GM19043 (cell line): Measurements from ENCODE around the gene TMEM116.
"Not testable (repeated sequence)": the region's sequence is repeated elsewhere in the genome, so short reads cannot be mapped to it uniquely, and the experiment has no call there.

ENCODE experiments used
- ATAC-seq: cut with Tn5 transposase; IDR thresholded peaks from one replicate; pipeline ENCODE4 v1.9.1; 2021; ENCODE audit warnings: low read depth; ENCODE audit not compliant: unreplicated experiment

TMEM116 gene

DNA sequence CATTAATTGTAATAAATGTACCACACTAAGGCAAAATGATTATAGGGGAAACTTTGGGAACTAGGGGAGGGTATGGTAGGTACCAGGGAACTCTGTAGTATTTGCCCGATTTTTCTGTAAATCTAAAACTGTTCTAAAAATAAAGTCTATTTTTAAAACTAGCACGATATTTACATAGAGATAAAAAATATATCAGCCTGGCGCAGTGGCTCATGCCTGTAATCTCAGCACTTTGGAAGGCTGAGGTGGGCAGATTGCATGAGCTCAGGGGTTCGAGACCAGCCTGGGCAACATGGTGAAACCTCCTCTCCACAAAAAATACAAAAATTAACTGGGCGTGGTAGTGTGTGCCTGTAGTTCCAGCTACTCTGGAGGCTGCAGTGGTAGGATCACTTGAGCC, 32.4 kb downstream of the TMEM116 start:
- ATAC-seq = no peak

DNA sequence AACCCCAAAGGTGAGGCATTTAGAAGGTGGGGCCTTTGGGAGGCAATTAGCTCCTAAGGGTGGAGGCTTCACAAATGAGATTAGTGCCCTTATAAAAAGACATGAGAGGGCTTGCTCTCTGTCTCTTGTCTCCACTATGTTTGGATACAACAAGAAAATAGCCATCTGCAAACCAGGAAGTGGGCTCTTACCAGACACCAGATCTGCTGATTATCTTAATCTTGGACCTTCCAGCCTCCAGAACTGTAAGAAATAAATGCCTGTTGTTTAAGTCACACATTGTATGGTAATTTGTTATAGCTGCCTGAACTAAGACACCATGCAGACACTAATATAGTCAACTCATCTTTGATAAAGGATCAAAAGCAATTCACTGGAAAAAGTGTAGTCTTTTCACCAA, 34.4 kb downstream of the TMEM116 start:
- no peak for ATAC-seq

DNA sequence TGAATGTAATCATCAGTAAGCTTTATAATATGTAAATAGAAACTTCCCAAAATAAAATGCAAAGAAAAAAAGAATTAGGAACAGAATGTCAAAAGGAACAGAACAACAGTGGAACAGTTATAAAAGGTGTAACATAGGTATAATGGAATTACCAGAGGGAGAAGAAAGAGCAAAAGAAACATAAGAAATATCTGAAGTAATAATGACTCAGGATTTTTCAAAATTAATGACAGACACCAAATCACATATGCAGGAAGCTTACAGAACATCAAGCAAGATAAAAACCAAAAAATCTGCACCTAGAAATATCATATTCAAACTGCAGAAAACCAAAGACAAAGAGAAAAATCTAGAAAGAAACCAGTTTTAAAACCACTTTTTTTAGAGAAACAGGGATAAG, 36.1 kb downstream of the TMEM116 start:
- ATAC-seq = no peak

DNA sequence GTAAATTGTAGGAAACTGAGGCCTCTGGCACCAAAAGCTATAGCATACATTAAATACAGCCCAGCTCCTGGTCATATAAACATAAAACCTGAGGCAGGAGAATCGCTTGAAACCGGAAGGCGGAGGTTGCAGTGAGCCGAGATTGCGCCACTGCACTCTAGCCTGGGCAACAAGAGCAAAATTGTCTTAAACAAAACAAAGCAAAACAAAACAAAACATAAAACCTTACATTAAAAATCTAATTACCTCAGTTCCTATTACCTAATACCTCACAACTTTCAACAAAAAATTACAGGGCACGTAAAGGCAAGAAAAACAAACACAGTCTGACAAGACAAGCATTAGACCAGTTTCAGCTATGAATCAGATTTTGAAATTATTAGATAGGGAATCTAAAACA, 36.7 kb downstream of the TMEM116 start:
- ATAC-seq = no peak

DNA sequence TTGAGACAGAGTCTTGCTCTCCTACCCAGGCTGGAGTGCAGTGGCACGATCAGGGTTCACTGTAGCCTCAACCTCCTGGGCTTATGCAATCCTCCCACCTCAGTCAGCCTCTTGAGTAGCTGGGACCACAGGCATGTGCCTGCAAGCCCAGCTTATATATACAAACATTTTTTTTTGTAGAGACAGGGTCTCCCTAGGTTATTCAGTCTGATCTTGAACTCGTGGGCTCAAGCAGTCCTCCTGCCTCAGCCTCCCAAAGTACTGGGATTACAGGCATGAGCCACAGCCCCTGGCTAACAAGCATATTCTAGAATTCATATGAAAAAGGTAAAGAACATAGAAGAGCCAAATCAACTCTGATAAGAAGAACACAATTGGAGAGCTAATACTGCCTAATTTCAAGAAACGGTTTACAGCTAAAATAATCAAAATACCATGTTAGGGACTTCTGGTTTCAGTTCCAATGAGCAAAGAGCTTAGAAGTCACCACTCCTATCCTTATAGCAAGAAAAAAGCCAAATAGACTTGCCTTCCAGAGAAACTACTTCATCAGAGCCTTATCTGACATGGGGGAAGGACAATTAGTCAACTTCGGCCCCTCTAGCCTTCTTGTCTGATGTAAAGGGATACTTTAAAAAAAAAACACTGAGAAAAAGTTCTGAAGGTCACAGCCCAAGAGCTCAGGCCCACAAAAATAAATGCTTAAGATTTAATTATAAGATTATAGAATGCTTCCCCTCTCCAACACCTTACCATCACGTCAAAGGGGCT, 37.6 kb downstream of the TMEM116 start:
- no peak for ATAC-seq

DNA sequence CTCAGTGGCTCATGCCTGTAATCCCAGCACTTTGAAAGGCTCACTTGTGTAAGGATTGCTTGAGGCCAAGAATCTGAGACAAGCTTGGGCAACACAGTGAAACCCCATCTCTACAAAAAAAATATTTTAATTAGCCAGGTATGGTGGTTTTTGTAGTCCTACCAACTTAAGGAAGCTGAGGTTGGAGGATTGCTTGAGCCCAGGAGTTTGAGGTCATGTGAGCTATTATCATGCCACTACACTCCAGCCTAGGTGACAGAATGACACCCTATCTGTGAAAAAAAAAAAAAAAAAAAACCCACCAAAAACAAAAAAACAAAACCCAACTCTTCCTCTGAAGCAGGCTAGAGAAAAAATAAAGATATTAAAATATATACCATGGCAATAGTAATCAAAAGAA, 41.2 kb downstream of the TMEM116 start:
- ATAC-seq = no peak

DNA sequence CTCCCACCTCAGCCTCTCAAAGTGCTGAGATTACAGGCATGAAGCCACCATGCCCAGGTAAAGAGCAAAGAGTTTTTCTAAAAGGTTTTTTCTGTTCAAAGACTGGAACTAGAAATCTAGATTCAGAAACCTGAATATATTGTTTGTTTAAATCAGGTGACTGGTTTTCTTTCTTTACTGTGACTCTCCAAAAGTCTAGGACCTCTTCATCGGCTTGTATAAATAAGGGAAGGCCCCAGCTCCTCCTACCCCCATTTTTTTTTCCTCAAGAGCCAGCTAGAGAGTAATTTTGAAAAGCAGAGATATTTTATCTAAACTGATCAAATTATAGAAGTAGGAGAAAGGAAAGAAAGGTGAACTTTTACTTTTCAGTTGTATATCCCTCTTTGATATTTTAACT, 48.0 kb downstream of the TMEM116 start:
- no peak for ATAC-seq

DNA sequence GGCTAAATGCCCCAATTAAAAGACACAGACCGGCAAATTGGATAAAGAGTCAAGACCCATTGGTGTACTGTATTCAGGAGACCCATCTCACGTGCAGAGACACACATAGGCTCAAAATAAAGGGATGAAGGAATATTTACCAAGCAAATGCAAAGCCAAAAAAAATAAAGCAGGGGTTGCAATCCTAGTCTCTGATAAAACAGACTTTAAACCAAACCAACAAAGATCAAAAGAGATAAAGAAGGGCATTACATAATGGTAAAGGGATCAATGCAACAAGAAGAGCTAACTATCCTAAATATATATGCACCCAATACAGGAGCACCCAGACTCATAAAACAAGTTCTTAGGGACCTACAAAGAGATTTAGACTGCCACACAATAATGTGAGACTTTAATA, 53.4 kb downstream of the TMEM116 start:
- ATAC-seq = not testable (repeated sequence)

DNA sequence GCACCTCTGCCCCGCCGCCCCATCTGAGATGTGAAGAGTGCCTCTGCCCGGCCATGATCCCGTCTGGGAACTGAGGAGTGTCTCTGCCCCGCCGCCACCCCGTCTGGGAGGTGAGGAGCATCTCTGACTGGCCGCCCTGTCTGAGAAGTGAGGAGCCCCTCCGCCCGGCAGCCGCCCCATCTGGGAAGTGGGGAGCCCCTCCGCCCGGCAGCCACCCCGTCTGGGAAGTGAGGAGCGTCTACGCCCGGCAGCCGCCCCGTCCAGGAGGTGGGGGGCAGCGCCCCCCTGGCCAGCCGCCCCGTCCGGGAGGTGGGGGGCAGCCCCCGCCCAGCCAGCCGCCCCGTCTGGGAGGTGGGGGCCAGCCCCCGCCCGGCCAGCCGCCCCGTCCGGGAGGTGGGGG, 55.7 kb downstream of the TMEM116 start:
- not testable (repeated sequence) for ATAC-seq

DNA sequence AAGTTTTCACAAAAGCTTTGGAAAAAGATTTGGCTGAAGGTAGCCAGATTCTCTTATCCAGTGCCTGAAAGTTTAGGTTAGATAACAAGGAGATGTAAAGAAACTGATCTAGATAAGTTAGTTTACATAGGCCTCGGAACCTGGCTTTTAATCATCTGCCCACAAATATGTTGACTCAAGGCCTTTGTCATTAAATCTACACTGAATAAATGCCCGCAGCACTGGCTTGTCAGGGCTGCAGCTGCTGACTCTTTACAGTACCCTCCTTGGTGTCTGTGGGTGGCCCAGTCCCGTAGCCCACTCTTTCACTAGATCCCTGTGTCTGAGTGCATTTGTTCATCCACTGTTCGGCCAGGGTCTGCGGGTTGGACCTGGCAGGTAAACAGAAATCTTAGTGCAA, 58.0 kb downstream of the TMEM116 start:
- no peak for ATAC-seq

DNA sequence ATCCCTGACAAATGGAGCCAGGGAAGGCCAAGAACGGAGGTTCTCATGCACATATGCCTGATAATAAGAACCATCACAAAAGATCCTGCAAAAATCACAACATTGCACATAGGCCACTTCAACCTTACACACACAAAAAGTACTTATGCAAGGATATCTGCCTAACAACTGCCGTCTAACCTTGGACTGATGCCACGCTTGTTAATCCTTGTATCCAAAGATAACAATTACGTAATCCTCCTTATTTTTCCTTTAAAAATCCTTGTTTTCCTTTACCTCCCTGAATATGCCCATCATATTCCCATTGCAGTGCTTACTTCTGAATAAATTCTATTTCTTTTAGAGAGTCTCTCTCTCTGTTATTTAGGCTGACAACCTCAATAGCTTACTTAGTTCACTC, 59.5 kb downstream of the TMEM116 start:
- no peak for ATAC-seq

DNA sequence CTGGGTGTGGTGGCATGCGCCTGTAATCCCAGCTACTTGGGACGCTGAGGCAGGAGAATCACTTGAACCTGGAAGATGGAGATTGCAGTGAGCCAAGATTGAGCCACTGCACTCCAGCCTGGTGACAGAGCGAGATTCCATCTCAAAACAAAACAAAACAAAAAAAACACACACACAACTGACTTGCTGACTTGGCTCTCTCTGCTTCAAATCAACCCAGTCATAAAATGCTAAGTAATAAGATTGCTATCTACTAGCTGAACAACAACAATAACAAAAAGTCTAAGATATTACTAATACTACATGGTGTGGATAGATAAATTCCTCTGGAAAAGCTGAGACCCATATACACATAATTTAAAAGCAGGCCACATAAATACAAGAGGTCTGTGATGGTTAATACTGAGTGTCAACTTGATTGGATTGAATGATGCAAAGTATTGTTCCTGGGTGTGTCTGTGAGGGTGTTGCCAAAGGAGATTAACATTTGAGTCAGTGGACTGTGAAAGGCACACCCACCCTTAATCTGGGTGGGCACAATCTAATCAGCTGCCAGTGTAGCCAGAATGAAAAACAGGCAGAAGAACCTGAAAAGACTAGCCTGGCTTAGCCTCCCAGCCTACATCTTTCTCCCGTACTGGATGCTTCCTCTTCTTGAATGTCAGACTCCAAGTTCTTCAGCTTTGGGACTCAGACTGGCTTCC, 60.7 kb downstream of the TMEM116 start:
- ATAC-seq = not testable (repeated sequence)

DNA sequence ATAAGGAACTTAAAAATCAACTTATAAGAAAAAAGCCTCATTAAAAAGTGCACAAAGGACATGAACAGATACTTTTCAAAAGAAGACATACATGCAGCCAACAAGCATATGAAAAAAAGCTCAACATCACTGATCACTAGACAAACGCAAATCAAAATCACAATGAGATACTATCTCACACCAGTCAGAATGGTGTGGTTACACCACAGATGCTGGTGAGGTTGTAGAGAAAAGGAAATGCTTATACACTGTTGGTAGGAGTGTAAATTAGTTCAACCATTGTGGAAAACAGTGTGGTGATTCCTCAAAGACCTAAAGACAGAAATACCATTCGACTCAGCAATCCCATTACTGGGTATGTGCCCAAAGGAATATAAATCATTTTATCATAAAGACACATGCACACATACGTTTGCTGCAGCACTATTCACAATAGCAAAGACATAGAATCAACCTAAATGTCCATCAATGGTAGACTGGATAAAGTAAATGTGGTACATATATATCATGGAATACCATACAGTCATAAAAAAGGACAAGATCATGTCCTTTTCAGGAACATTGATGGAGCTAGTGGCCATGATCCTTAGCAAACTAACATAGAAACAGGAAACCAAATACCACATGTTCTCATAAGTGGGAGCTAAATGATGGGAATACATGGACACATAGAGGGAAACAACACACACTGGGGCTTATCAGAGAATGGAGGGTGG, 61.8 kb downstream of the TMEM116 start:
- not testable (repeated sequence) for ATAC-seq

DNA sequence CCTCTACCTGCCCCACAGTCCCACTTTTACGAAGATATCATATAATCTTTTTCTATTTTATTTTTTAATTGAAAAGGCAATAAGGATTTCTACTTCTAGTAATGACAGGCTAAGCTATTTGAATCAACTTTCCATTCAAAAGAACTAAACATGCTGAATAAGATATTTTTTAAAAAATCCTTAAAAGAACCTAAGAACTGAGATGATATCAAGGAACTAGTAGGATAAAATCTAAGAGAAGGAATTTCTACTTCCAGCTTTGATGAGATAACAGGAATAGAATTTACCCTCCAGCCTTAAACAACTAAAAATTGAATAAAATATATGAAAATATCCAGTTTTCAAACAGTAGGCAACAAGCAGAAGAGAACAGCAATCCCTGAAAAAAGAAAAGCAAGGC, 69.0 kb downstream of the TMEM116 start:
- ATAC-seq = no peak

DNA sequence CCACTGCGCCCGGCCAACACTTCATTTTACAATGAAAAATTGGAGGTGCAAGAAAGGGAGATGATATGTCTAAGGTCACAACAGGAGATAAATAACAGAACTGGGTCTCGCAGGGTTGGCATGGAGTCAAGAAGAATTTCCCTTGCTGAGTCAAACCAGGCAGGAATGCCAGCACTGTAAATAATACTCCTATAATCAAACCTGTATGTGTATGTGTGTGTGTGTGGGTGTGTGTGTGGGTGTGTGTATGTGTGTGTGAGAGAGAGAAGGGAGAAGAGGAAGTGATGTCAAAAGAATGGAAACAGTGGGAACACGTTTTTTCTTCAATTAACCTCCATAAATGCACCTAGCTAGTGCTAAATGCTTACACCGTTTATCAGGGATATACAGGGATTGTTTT, 70.4 kb downstream of the TMEM116 start:
- no peak for ATAC-seq

DNA sequence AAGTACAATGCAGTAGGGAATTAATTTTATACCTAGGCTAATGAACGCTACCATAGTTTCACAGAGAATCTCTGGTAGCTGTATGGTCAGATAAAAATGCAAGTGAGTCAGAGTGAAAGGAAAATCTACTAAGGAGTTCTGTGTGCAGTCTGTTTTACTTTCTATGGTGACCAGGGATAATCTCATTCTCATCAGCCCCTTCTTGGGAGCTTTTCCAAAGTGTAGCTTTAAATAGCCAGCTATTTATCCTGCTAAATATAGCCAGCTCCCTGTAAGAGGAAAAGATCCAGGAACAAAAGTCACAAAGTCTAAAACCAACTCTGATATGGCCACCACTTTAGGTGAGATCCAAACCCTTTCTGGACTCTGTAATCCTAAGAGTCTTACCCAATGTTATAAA, 75.5 kb downstream of the TMEM116 start:
- ATAC-seq = no peak

DNA sequence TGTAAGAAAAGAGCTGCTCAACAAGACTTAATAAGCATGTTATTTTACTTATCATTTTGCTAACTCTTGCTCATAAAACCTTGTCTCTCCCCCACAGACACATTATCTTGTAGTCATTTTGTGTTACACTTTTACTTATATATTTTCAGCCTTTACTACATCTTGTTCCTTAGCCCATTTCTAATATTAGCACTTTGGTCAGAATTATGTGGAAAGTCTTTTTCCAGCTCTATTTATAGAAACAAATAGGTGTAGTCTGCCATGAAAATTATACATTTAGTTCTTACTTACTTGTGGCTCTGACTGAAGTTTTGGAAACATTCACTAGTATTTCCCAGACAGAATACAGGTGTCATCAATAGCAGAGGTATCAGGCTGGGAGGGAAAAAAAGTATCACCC, 76.1 kb downstream of the TMEM116 start:
- ATAC-seq = no peak

DNA sequence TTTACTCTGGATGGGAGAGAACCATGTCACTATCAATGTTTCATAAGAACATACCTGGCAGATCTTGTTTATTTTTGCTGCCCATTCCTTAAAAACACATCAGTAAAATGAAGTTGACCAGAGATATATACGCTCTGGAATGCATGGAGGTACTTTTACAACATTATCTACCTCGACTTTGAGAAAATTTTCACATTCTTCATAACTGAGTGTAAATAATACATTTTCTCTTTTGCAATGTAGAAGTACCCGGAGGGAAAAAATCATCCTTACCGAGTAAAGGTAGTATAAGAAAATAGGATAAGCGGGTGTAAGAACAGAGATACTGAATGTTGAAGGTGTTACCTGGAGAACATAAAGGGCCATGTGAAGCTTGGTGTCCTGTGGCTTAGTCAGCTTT, 80.7 kb downstream of the TMEM116 start:
- no peak for ATAC-seq

DNA sequence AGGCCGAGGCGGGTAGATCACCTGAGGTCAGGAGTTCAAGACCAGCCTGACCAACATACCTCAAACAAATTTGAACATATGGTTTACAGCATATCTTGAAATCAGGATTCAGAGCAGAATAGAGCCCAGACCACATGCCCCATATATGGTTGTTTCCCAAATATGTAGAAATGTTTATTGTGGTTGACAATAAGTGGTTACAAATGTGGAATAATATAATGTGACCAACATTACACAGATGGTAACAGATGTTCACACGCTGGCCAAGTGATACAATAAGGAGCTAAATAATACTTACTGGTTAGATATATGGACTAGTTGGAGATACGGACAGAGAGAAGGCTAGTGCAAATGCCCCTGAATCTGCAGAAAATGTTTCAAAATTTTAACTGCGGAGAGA, 85.6 kb downstream of the TMEM116 start:
- no peak for ATAC-seq

DNA sequence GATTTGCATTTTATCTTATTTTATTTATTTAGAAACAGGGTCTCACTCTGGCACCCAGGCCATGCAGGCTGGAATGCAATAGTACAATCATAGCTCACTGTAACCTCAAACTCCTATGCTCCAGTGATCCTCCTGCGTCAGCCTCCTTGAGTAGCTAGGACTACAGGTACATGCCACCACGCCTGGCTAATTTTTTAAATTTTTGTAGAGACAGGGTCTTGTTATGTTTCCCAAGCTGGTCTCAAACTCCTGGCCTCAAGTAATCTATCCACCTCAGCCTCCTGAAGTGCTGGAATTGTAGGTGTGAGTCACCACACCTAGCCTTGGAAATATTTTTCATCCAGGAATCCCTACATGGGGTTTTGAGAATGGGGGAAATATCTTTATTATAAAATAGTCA, 86.3 kb downstream of the TMEM116 start:
- no peak for ATAC-seq

DNA sequence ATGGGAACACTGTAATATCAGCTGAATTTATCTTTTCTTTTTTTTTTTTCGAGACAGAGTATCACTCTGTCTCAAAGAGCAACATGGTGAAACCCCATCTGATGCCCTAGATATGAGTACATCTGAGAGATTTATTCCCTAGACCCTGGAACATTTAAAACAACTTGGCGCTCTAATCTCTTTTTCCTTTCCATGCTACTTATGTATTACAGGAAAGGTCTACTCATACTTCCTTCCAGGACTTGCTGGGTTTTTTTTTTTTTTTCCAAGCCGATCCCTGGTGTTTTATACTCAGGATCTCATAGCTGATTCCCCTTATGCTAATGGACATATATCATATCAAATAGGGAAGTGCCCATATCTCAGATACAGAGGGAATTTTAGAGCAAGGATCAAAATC, 87.8 kb downstream of the TMEM116 start:
- no peak for ATAC-seq

DNA sequence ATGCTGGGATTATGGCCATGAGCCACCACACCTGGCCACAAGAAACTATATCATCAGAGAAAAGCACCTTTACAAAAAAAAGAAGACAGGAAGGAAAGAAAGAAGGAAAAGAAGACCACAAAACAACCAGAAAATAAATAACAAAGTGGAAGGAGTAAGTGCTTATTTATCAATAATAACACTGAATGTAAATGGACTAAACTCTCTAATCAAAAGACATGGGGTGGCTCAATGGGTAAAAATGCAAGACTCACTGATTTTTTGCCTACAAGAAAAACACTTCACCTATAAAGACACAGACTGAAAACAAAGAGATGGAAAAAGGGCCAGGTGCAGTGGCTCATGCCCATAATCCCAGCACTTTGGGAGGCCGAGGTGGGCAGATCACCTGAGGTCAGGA, 105.2 kb downstream of the TMEM116 start:
- ATAC-seq = no peak
